ENCODE results near the gene ANO2. TPM values are rescaled to one million over a fixed set of nuclear protein-coding genes. Genes with fewer than 3 reads are reported as not detected.

ANO2 gene
- total and polyA plus RNA-seq, 2 donors (not counting 3 experiments of a cell fraction or from before 2014, with no cell fraction given): 15.4 to 65.0 TPM

DNA sequence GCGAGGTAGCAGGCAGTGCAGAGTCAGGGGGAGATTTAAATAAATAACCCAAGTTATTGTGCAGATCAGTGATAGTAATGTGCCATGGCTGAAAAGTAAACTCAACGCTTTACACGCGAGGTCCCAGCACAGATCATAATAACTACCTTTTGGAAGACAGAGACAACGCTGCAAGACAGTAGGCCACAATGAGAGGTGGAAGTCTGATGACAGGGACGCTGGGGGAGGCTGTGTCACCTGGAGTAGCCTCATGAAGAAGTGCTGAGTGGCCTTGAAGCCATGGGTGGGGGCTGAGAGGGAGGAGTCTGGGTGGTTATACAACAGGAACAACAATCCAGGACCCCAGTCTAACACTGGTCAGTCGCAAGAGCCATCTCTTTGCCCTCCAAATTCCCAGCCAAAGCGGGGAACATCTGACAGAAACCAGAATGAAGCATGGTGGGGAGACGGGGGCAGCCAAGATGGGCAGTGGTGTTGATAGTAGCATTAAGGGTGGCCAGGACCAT is 28.2 kb downstream of the ANO2 start:
- dilution Hi-C loops (cut with MboI; ENCODE audit: extremely low pct_ligation_motif_present, low sequenced_read_pairs) (no loop called here), intact Hi-C loops (cut with micrococcal nuclease) (no loop called here)
- H3K4me1 ChIP-seq (ENCODE audit: control insufficient read depth, extremely low read depth, insufficient read depth, low read length): no peaks in the 10 kb centered on the region
- H3K9ac ChIP-seq (replicated peaks; ENCODE audit: extremely low read depth, insufficient read depth, low read length): no peak overlapping the region
- no peak overlapping the region for H3K4me2 ChIP-seq (ENCODE audit: insufficient read depth, low read length)
- BruUV-seq (replicated peaks): no TSS peak
- no peak overlapping the region for H2AFZ ChIP-seq (ENCODE audit: low read depth, low read length)
- TF ChIP-seq, protein P1, sequence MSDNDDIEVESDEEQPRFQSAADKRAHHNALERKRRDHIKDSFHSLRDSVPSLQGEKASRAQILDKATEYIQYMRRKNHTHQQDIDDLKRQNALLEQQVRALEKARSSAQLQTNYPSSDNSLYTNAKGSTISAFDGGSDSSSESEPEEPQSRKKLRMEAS (IDR thresholded peaks at IDR 0.05; ENCODE audit: insufficient read depth, insufficient read length): no peak
- no peak for TF ChIP-seq POLR2AphosphoS5 (IDR thresholded peaks at IDR 0.05; ENCODE audit: insufficient read depth, low read depth, low read length)
- TF ChIP-seq POLR2A (IDR thresholded peaks at IDR 0.05; ENCODE audit: low read depth, low read length): no peak
- no peak for TF ChIP-seq EZH2 (IDR thresholded peaks at IDR 0.05; ENCODE audit: borderline replicate concordance, low read depth, low read length, severe bottlenecking)
- no peak for TF ChIP-seq JUN (IDR thresholded peaks at IDR 0.05; ENCODE audit: borderline replicate concordance, insufficient read depth, insufficient read length, low read depth)
- no peak for TF ChIP-seq FOS (IDR thresholded peaks at IDR 0.05; ENCODE audit: borderline replicate concordance, insufficient read depth, low read length)
- TF ChIP-seq, protein P2, sequence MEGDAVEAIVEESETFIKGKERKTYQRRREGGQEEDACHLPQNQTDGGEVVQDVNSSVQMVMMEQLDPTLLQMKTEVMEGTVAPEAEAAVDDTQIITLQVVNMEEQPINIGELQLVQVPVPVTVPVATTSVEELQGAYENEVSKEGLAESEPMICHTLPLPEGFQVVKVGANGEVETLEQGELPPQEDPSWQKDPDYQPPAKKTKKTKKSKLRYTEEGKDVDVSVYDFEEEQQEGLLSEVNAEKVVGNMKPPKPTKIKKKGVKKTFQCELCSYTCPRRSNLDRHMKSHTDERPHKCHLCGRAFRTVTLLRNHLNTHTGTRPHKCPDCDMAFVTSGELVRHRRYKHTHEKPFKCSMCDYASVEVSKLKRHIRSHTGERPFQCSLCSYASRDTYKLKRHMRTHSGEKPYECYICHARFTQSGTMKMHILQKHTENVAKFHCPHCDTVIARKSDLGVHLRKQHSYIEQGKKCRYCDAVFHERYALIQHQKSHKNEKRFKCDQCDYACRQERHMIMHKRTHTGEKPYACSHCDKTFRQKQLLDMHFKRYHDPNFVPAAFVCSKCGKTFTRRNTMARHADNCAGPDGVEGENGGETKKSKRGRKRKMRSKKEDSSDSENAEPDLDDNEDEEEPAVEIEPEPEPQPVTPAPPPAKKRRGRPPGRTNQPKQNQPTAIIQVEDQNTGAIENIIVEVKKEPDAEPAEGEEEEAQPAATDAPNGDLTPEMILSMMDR (IDR thresholded peaks at IDR 0.05; ENCODE audit: extremely low read depth in 1 of 2, insufficient read depth in 1 of 2, low read depth in 1 of 2, low read length in 2 of 2): no peak
- no peak for TF ChIP-seq GATA2 (IDR thresholded peaks at IDR 0.05; ENCODE audit: insufficient read depth, insufficient read length, low read depth, low read length)
- TF ChIP-seq MYC (IDR thresholded peaks at IDR 0.05; ENCODE audit: low read depth, low read length): no peak
- H3K27me3 ChIP-seq (ENCODE audit: control insufficient read depth in 2 of 2, insufficient read depth in 2 of 2, low read length in 2 of 2): no peaks in the 10 kb centered on the region
- no peak overlapping the region for H3K27ac ChIP-seq (ENCODE audit: insufficient read depth, low read depth, low read length)
- no peak overlapping the region for H3K4me3 ChIP-seq (replicated peaks in 1 of 3; ENCODE audit: insufficient read depth in 1 of 3, low read depth in 1 of 3, low read length in 3 of 3)
- H3K9me1 ChIP-seq (replicated peaks; ENCODE audit: control insufficient read depth, extremely low read depth, insufficient read depth, low read length): no peaks in the 10 kb centered on the region
- POLR2A ChIA-PET: no interaction called here
- peaks cover 31 to 65% of the 10 kb centered on the region in 2 experiments for H3K36me3 ChIP-seq (ENCODE audit: control insufficient read depth in 2 of 2, extremely low read depth in 1 of 2, insufficient read depth in 2 of 2, low read length in 2 of 2)
- FAIRE-seq: no peak
- H3K9me3 ChIP-seq (replicated peaks; ENCODE audit: control insufficient read depth, insufficient read depth, low read length): no peaks in the 10 kb centered on the region
- CTCF ChIA-PET: no interaction called here
- no peak for DNase-seq (ENCODE audit: low read depth, low spot score)
- H4K20me1 ChIP-seq (replicated peaks; ENCODE audit: control insufficient read depth, extremely low read depth, insufficient read depth, low read length): peaks cover 6% of the 10 kb centered on the region
- H3K79me2 ChIP-seq (ENCODE audit: control insufficient read depth, insufficient read depth, low read length): no peaks in the 10 kb centered on the region
